Measurements from ENCODE around the gene NAA50.

DNA sequence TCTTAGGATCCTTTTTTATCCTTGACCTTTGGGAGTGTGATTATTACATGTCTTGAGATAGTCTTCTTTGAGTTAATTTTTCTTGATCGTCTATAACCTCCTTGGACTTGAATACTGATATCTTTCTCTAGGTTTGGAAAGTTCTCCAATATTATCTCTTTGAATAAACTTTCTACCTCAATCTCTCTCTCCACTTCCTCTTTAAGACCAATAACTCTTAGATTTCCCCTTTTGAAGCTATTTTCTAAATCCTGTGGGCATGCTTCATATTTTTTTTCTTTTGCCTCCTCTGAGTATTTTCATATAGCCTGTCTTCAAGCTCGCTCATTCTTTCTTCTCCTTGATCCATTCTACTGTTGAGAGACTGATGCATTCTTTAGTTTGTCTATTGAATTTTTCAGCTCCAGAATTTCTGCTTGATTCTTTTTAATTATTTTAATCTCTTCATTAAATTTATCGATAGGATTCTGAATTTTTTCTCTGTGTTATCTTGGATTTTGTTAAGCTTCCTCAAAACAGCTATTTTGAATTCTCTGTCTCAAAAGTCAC, 61.7 kb downstream of the NAA50 start:
- no peak for TF ChIP-seq POLR2A (IDR thresholded peaks at IDR 0.05)
- TF ChIP-seq, protein P1, sequence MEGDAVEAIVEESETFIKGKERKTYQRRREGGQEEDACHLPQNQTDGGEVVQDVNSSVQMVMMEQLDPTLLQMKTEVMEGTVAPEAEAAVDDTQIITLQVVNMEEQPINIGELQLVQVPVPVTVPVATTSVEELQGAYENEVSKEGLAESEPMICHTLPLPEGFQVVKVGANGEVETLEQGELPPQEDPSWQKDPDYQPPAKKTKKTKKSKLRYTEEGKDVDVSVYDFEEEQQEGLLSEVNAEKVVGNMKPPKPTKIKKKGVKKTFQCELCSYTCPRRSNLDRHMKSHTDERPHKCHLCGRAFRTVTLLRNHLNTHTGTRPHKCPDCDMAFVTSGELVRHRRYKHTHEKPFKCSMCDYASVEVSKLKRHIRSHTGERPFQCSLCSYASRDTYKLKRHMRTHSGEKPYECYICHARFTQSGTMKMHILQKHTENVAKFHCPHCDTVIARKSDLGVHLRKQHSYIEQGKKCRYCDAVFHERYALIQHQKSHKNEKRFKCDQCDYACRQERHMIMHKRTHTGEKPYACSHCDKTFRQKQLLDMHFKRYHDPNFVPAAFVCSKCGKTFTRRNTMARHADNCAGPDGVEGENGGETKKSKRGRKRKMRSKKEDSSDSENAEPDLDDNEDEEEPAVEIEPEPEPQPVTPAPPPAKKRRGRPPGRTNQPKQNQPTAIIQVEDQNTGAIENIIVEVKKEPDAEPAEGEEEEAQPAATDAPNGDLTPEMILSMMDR (IDR thresholded peaks at IDR 0.05): no peak
